Astrocyte of the spinal cord (primary cell): ENCODE data around the gene LRRC7.
"Not testable (repeated sequence)": the region's sequence is repeated elsewhere in the genome, so short reads cannot be mapped to it uniquely, and the experiment has no call there.

Experiments used
- DNase-seq: peaks from one replicate; pipeline ENCODE4 v3.0.0; 2011; ENCODE audit warnings: low read depth, low spot score
- H3K4me3 ChIP-seq: 2 replicates; pipeline ENCODE4 v1.5.1; 2011; ENCODE audit warnings: low read depth, mild to moderate bottlenecking, low read length, moderate library complexity
- CTCF ChIP-seq: IDR thresholded peaks from 2 replicates; pipeline ENCODE4 v1.5.1; 2012; ENCODE audit warnings: low read depth, mild to moderate bottlenecking, low read length, inconsistent platforms
- in situ Hi-C: cut with HindIII; loops from 2 replicates; pipeline ENCODE4 v1.10.0; 2017; ENCODE audit warnings: low sequenced_read_pairs

LRRC7 gene

GRCh38 chr1:70041317-70042045, 473.8 kb downstream of the LRRC7 start:
- TF ChIP-seq CTCF: no peak
- DNase-seq: no peak
- H3K4me3 ChIP-seq: no peak overlapping the region
- in situ Hi-C loops: no loop called here

GRCh38 chr1:70042090-70042731, 474.5 kb downstream of the LRRC7 start:
- DNase-seq: peak; percentile 8
- TF ChIP-seq CTCF: no peak
- in situ Hi-C loops: no loop called here
- H3K4me3 ChIP-seq: no peak overlapping the region

GRCh38 chr1:70043804-70044203, 476.1 kb downstream of the LRRC7 start:
- TF ChIP-seq CTCF: no peak
- in situ Hi-C loops: no loop called here
- DNase-seq: peak; percentile 61
- no peak overlapping the region for H3K4me3 ChIP-seq

- in situ Hi-C loops: no loop called here
- peak; percentile 74 for DNase-seq
- TF ChIP-seq CTCF: no peak
- H3K4me3 ChIP-seq: no peak overlapping the region
These were observed 477.1 kb downstream of the LRRC7 start for GRCh38 chr1:70044832-70045231.

- H3K4me3 ChIP-seq, in situ Hi-C loops, DNase-seq: not testable (repeated sequence)
These were observed 477.9 kb downstream of the LRRC7 start for GRCh38 chr1:70045581-70045980.

GRCh38 chr1:70048336-70049094, 480.8 kb downstream of the LRRC7 start:
- no peak overlapping the region for H3K4me3 ChIP-seq
- in situ Hi-C loops: no loop called here
- TF ChIP-seq CTCF: no peak
- DNase-seq: peak; percentile 12

- no peak for DNase-seq
- no peak overlapping the region for H3K4me3 ChIP-seq
- in situ Hi-C loops: no loop called here
- no peak for TF ChIP-seq CTCF
These were observed 484.2 kb downstream of the LRRC7 start for GRCh38 chr1:70051926-70052325.
